Mesendoderm (in vitro differentiated cells): Measurements from ENCODE around the gene SNAP47.

Source experiments
- DNase-seq: peaks from one replicate; pipeline ENCODE4 v3.0.0; 2013
- H2AK5ac ChIP-seq: 2 replicates; pipeline ENCODE4 v1.6.1; 2013; ENCODE audit warnings: low read length, inconsistent platforms
- H2BK120ac ChIP-seq: 2 replicates; pipeline ENCODE4 v1.6.1; 2013; ENCODE audit warnings: low read depth, mild to moderate bottlenecking, low read length, moderate library complexity, mixed read lengths
- H2BK15ac ChIP-seq: replicated peaks from 2 replicates; pipeline ENCODE4 v1.6.1; 2013; ENCODE audit warnings: low read depth, mild to moderate bottlenecking, moderate library complexity
- H2BK5ac ChIP-seq: 2 replicates; pipeline ENCODE4 v1.6.1; 2013; ENCODE audit warnings: low read length, inconsistent platforms
- H3K18ac ChIP-seq: 2 replicates; pipeline ENCODE4 v1.6.1; 2013; ENCODE audit warnings: mild to moderate bottlenecking, low read length, mixed read lengths
- H3K23ac ChIP-seq: one replicate; pipeline ENCODE4 v1.6.1; 2013; ENCODE audit warnings: low read length
- H3K27ac ChIP-seq: 2 replicates; pipeline ENCODE4 v1.5.1; 2013; ENCODE audit warnings: low read depth, mild to moderate bottlenecking, inconsistent platforms, low read length, moderate library complexity
- H3K27me3 ChIP-seq: 2 replicates; pipeline ENCODE4 v1.6.1; 2013; ENCODE audit warnings: low read length, control low read depth, mild to moderate bottlenecking, inconsistent platforms; ENCODE audit not compliant: insufficient read depth, poor library complexity
- H3K36me3 ChIP-seq: 2 replicates; pipeline ENCODE4 v1.6.1; 2013; ENCODE audit warnings: low read length, inconsistent platforms; ENCODE audit not compliant: control insufficient read depth, insufficient read depth
- H3K4ac ChIP-seq: one replicate; pipeline ENCODE4 v1.6.1; 2013; ENCODE audit warnings: low read depth, mild to moderate bottlenecking, low read length, moderate library complexity
- H3K4me1 ChIP-seq: 2 replicates; pipeline ENCODE4 v1.6.1; 2013; ENCODE audit warnings: low read depth, low read length, inconsistent platforms; ENCODE audit not compliant: control insufficient read depth
- H3K4me2 ChIP-seq: 2 replicates; pipeline ENCODE4 v1.6.1; 2013; ENCODE audit warnings: low read length
- H3K4me3 ChIP-seq: 2 replicates; pipeline ENCODE4 v1.5.1; 2013; ENCODE audit warnings: mild to moderate bottlenecking, low read length
- H3K56ac ChIP-seq: one replicate; pipeline ENCODE4 v1.6.1; 2013; ENCODE audit warnings: low read length
- H3K79me1 ChIP-seq: 2 replicates; pipeline ENCODE4 v1.6.1; 2013; ENCODE audit warnings: low read length, inconsistent platforms
- H3K79me2 ChIP-seq: 2 replicates; pipeline ENCODE4 v1.6.1; 2013; ENCODE audit warnings: mild to moderate bottlenecking, low read length; ENCODE audit not compliant: control insufficient read depth, insufficient read depth
- H3K9ac ChIP-seq: 2 replicates; pipeline ENCODE4 v1.6.1; 2013; ENCODE audit warnings: low read length, inconsistent platforms
- H4K5ac ChIP-seq: one replicate; pipeline ENCODE4 v1.6.1; 2013; ENCODE audit warnings: low read length
- H4K8ac ChIP-seq: one replicate; pipeline ENCODE4 v1.6.1; 2013; ENCODE audit warnings: low read depth, mild to moderate bottlenecking, control low read depth, low read length, moderate library complexity
- WGBS: extraction: QIAGEN DNeasy Blood & Tissue Kit; methylation state at CpG from one replicate; pipeline ENCODE4 v1.1.7; 2013; ENCODE audit warnings: low lambda C conversion rate, missing lambda C conversion rate; ENCODE audit not compliant: insufficient coverage; ENCODE audit errors: extremely low coverage; 5-methylcytosine and 5-hydroxymethylcytosine counted together

The SNAP47 gene

DNA sequence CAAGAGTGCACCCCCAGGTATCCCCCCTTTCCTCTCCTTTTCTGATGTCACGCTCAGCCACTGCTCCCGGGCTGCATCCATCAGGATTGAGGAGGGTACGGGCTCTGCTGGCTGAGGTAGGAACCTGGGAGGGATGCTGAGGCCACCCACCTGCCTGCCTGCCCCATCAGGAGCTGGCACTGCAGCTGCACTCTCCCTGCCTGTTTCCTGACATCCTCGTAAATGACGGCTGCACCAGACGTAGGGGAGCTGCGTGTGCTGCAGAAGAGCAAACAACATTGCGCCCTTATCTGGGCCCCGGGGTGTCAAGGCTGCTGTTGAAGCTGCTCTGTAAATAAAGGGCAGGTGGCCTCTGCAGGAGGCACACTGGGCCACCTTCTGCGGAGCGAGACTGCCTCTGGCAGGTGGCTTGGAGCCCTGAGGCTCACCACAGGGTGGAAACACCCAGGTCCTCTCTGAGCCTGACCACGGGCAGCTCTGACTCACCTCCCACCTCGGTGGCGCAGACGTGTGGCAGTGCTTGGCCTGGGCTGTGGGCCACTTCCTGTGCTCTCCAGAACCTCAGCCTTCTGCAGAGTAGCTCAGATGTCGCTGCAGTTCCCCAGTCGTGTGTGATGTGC, 30.9 kb downstream of the SNAP47 start:
- no peak for DNase-seq
- Histone ChIP-seq H3K4ac (no peak overlapping the region), H3K79me1 (peaks cover 8% of the 10 kb centered on the region), H2BK15ac (no peak overlapping the region), H2BK5ac (no peak overlapping the region), H2BK120ac (no peak overlapping the region), H3K18ac (no peak overlapping the region), H4K5ac (no peak overlapping the region), H3K9ac (no peak overlapping the region), H3K4me3 (no peak overlapping the region), H3K79me2 (no peaks in the 10 kb centered on the region), H3K27me3 (no peaks in the 10 kb centered on the region), H3K27ac (no peak overlapping the region), H2AK5ac (no peak overlapping the region), H3K36me3 (peaks cover 7% of the 10 kb centered on the region), H3K56ac (no peak overlapping the region), H3K4me2 (no peak overlapping the region), H4K8ac (no peak overlapping the region), H3K23ac (no peak overlapping the region), H3K4me1 (no peaks in the 10 kb centered on the region)
- no CpG with 5 or more reads among the region's 17 CpGs for WGBS

DNA sequence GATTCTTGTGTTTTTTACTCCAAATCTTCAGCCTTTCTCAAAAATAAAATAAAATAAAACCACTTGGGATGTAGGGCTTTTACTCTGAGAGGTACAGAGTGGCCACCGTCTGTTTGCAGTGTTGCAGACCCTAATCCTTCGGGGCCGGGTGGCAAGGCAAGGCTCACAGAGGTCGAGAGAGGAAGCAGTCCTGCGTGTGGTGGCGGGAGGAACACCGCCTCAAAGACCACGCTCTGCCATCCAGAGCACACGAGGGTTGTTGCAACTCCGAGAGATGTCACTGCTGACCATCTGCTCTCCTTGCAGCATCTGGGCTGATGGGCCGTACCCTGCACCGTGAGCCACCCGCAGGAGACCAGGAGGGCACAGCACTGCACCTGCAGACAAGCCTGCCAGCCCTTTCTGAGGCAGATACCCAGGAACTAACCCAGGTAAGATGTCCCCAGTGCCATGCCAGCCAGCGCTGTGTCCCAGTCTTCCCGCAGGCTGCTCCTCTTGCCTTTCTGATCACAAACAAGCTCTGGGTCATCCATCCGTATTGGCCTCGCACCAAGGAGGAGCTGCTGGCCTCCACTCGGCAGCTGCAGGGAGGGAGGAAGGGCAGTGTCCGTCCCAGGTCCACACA, 31.5 kb downstream of the SNAP47 start:
- no peak overlapping the region for H2AK5ac ChIP-seq
- no peak for DNase-seq
- no peak overlapping the region for H2BK15ac ChIP-seq
- H3K79me2 ChIP-seq = no peaks in the 10 kb centered on the region
- no peak overlapping the region for H4K8ac ChIP-seq
- no peak overlapping the region for H3K4ac ChIP-seq
- no peak overlapping the region for H3K18ac ChIP-seq
- no peaks in the 10 kb centered on the region for H3K4me1 ChIP-seq
- peaks cover 8% of the 10 kb centered on the region for H3K79me1 ChIP-seq
- no peak overlapping the region for H3K27ac ChIP-seq
- H3K23ac ChIP-seq = no peak overlapping the region
- H3K36me3 ChIP-seq = peaks cover 7% of the 10 kb centered on the region
- H3K27me3 ChIP-seq = no peaks in the 10 kb centered on the region
- H3K4me3 ChIP-seq = no peak overlapping the region
- no peak overlapping the region for H3K9ac ChIP-seq
- WGBS = no CpG with 5 or more reads among the region's 19 CpGs
- H4K5ac ChIP-seq = no peak overlapping the region
- H3K4me2 ChIP-seq = no peak overlapping the region
- no peak overlapping the region for H2BK5ac ChIP-seq
- no peak overlapping the region for H3K56ac ChIP-seq
- no peak overlapping the region for H2BK120ac ChIP-seq

DNA sequence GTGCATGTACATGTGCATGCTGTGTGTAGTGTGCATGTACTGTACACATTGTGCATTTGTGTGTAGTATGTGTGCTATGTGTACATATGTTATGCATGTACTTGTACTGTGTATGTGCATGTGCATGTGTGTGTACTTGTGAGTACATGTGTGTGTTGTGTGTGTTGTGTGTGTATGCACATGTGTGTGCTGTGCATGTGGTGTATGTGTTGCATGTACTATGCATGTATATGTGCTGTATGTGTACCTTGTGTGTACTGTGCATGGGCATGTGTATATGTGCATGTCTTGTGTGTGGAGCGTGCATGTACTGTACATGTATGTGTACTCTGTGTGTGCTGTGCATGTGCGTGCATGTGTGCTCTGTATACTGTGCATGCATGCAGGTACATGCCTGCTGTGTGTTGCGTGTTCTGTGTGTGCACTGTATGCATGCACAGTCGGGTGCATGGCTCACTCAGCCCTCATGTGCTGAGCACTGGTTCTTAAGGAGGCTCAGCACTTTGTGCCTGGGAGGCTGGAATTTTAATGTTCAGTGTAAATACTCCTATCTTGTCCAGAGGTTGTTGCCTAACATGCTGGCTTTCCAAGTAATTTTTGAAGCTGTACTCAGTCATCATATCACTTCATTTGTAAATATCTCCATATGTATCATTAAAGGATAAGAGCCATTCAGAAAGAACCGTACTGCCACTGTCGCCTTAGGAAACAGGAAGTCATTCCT, 32.3 kb downstream of the SNAP47 start:
- no CpG with 5 or more reads among the region's 6 CpGs for WGBS
- no peak for DNase-seq
- H3K36me3 ChIP-seq = peaks cover 7% of the 10 kb centered on the region

DNA sequence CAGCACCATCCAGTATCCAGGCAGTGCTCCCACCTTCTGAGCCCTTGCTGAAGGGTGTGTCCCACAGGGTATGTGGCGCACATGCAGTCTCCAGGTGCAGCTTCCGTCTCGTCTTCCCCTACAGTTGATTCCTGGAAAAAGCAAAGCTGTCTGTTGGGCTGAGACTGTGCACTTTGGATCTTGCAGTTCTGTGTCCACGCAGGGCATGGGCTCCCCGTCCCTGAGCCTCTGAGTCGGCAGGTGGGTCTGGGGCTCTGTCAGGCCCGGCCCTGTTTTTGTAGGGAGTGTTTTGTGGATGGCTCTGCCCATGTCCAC, 32.8 kb downstream of the SNAP47 start:
- H3K79me1 ChIP-seq = peaks cover 8% of the 10 kb centered on the region
- H4K5ac ChIP-seq = no peak overlapping the region
- WGBS = no CpG with 5 or more reads among the region's 7 CpGs
- H3K36me3 ChIP-seq = peaks cover 7% of the 10 kb centered on the region
- H4K8ac ChIP-seq = no peak overlapping the region
- no peak overlapping the region for H3K23ac ChIP-seq
- no peak overlapping the region for H3K4me2 ChIP-seq
- H2AK5ac ChIP-seq = no peak overlapping the region
- H3K56ac ChIP-seq = no peak overlapping the region
- H3K4me1 ChIP-seq = no peaks in the 10 kb centered on the region
- H2BK120ac ChIP-seq = no peak overlapping the region
- H3K79me2 ChIP-seq = no peaks in the 10 kb centered on the region
- no peaks in the 10 kb centered on the region for H3K27me3 ChIP-seq
- no peak overlapping the region for H3K18ac ChIP-seq
- H3K27ac ChIP-seq = no peak overlapping the region
- no peak overlapping the region for H3K4me3 ChIP-seq
- no peak overlapping the region for H3K4ac ChIP-seq
- no peak overlapping the region for H2BK5ac ChIP-seq
- H2BK15ac ChIP-seq = no peak overlapping the region
- no peak for DNase-seq
- no peak overlapping the region for H3K9ac ChIP-seq

More for the DNA sequence above, 32.3 kb downstream of the SNAP47 start:
- H3K27ac ChIP-seq = no peak overlapping the region
- no peak overlapping the region for H2BK15ac ChIP-seq
- H3K4ac ChIP-seq = no peak overlapping the region
- no peak overlapping the region for H3K23ac ChIP-seq
- no peak overlapping the region for H2AK5ac ChIP-seq
- no peak overlapping the region for H2BK120ac ChIP-seq
- peaks cover 8% of the 10 kb centered on the region for H3K79me1 ChIP-seq
- H3K4me1 ChIP-seq = no peaks in the 10 kb centered on the region
- no peak overlapping the region for H3K4me2 ChIP-seq
- H3K9ac ChIP-seq = no peak overlapping the region
- H3K18ac ChIP-seq = no peak overlapping the region
- H3K56ac ChIP-seq = no peak overlapping the region
- H3K27me3 ChIP-seq = no peaks in the 10 kb centered on the region
- H4K5ac ChIP-seq = no peak overlapping the region
- no peak overlapping the region for H2BK5ac ChIP-seq
- no peak overlapping the region for H3K4me3 ChIP-seq
- no peaks in the 10 kb centered on the region for H3K79me2 ChIP-seq
- no peak overlapping the region for H4K8ac ChIP-seq

DNA sequence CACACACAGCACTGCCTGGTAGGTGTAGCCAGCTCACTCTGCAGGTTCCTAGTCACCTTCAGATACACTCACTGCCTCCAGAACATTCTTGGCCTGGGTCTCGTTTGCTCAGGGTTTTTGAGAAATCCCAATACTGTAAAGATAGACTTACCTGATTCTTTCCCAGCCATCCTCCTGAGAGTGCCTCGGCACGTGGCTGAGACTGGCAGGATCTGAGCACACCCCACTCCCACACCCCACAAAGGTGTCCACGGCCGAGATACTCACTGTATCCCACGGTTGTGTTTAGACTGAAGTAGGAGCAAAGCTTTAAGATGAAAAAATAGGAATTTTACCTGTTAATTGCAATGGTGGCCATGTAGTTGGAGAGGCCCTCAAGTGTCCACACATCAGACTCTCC, 33.4 kb downstream of the SNAP47 start:
- Histone ChIP-seq H3K27ac (no peak overlapping the region), H2BK5ac (no peak overlapping the region), H3K9ac (no peak overlapping the region), H3K4me2 (no peak overlapping the region), H4K8ac (no peak overlapping the region), H3K4me1 (no peaks in the 10 kb centered on the region), H3K27me3 (no peaks in the 10 kb centered on the region), H4K5ac (no peak overlapping the region), H2AK5ac (no peak overlapping the region), H3K18ac (no peak overlapping the region), H3K4me3 (no peak overlapping the region), H2BK15ac (no peak overlapping the region), H2BK120ac (no peak overlapping the region), H3K56ac (no peak overlapping the region), H3K23ac (no peak overlapping the region), H3K79me1 (peaks cover 7% of the 10 kb centered on the region), H3K4ac (no peak overlapping the region), H3K36me3 (peaks cover 7% of the 10 kb centered on the region), H3K79me2 (no peaks in the 10 kb centered on the region)
- no peak for DNase-seq
- no CpG with 5 or more reads among the region's 6 CpGs for WGBS
